Kidney (tissue), 14 donors: ENCODE measurements around the gene WASF2. TPM values are rescaled to one million over a fixed set of nuclear protein-coding genes. Genes with fewer than 3 reads are reported as not detected.
"Not testable (repeated sequence)": the region's sequence is repeated elsewhere in the genome, so short reads cannot be mapped to it uniquely, and the experiment has no call there.

Source experiments
- DNase-seq, 5 donors: peaks; one replicate each; pipeline ENCODE4 v3.0.0-alpha.2; 2013 to 2020
- FAIRE-seq: peaks from 2 replicates; lab custom pipeline; 2012; peaks lifted over from hg19 to GRCh38; lab: Jason Lieb, UNC
- H3K27ac ChIP-seq, 2 donors: one replicate each; pipeline ENCODE4 v1.7.0; 2013; ENCODE audit warnings: low read depth in 2 of 2, low read length in 2 of 2, inconsistent platforms in 1 of 2
- H3K27me3 ChIP-seq: one replicate; pipeline ENCODE4 v1.7.1; 2013; ENCODE audit warnings: low read length, inconsistent platforms; ENCODE audit not compliant: control insufficient read depth, insufficient read depth
- H3K36me3 ChIP-seq, 3 donors: one replicate each; pipeline versions ENCODE4 v1.7.0 to v1.7.1; 2013; ENCODE audit warnings: low read length in 3 of 3, control low read depth in 1 of 3, inconsistent platforms in 1 of 3; ENCODE audit not compliant: insufficient read depth in 3 of 3, control insufficient read depth in 2 of 3
- H3K4me1 ChIP-seq, 3 donors: one replicate each; pipeline versions ENCODE4 v1.7.0 to v1.7.1; 2013; ENCODE audit warnings: low read length in 3 of 3, inconsistent platforms in 1 of 3, low read depth in 1 of 3; ENCODE audit not compliant: control insufficient read depth in 2 of 3, insufficient read depth in 2 of 3
- H3K4me3 ChIP-seq, 3 donors: one replicate each; pipeline versions ENCODE4 v1.7.0 to v1.8.1; 2013; ENCODE audit warnings: low read length in 3 of 3, control low read depth in 1 of 3, inconsistent platforms in 1 of 3
- H3K9ac ChIP-seq, 3 donors: one replicate each; pipeline versions ENCODE4 v1.7.0 to v1.7.1; 2013; ENCODE audit warnings: low read length in 3 of 3, control low read depth in 1 of 3, inconsistent platforms in 1 of 3
- H3K9me3 ChIP-seq, 3 donors: one replicate each; pipeline versions ENCODE4 v1.7.0 to v1.7.1; 2013; ENCODE audit warnings: low read length in 3 of 3, control low read depth in 1 of 3, inconsistent platforms in 1 of 3; ENCODE audit not compliant: control insufficient read depth in 2 of 3, insufficient read depth in 1 of 3
- intact Hi-C: fragments of 100-400 bp; cut with DNase I; formaldehyde crosslinking; loops from one replicate; pipeline ENCODE4 v1.11.1; 2022
- polyA plus RNA-seq: library from polyadenylated mRNA; stranded (reverse); fragments of 350-450 nt; fragmentation: Illumina TruSeq; extraction: RNeasy Lipid Tissue Mini Kit (QIAGEN cat#74804); gene quantifications from one replicate; pipeline ENCODE4 v1.2.3, GENCODE V29; 2014; ENCODE audit warnings: low read depth, low replicate concordance; ENCODE audit not compliant: insufficient read depth
- total RNA-seq: library from RNA; stranded (reverse); fragmentation: NEBNext Ultra II Directional; extraction: Animal tissue kit (Norgen Biotek cat#: 25700); gene quantifications from one replicate; pipeline ENCODE4 v1.2.1, GENCODE V29; 2021
- TF ChIP-seq, protein P1 (sequence below): IDR thresholded peaks from 3 replicates; pipeline ENCODE4 v1.5.1; 2012; ENCODE audit warnings: mild to moderate bottlenecking, moderate library complexity, borderline replicate concordance; ENCODE audit not compliant: insufficient read depth; ENCODE audit errors: extremely low read depth
- donor health status: control.
- donor health status: control.
- donor health status: control.
- donor health status: control.
- donor health status: control.
- donor health status: DM: yes; HTN: yes; CAD: no.
- donor health status: Normal renal cell carcinoma (clear cell type).

The WASF2 gene
- total and polyA plus RNA-seq, 2 donors from 2014 or later = 23.9 to 159 TPM

DNA sequence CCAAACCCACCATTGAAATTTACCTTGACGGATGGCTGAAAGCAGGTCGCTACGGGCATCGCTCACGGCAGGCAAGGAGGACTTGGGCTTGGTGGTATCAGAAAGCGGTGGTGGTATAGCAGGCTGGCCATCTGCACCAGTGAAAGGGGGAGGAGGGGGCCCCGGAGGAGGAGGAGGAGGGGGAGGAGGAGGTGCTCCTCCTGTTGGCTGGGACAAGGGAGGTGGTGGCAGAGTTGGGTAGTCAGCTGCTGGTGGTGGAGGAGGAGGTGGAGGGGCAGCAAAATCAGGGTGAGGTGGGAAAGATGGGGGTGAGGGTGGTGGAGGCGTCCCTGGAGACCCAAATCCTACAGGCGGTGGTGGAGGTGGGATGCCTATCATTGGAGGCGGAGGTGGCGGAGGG is 80.3 kb downstream of the WASF2 start:
- Histone ChIP-seq H3K27me3 (no peaks in the 10 kb centered on the region), H3K4me3 (no peak overlapping the region), H3K27ac (no peak overlapping the region), H3K9me3 (no peaks in the 10 kb centered on the region), H3K36me3 (peaks cover 17 to 58% (median 52%) of the 10 kb centered on the region in 3 donors), H3K4me1 (peaks cover 0 to 7% (median 0%) of the 10 kb centered on the region in 3 donors), H3K9ac (no peak overlapping the region)
- intact Hi-C loops = loop anchor here (10.0 kb wide), 1 partner anchor 205 kb away; no protein-coding TSS in a partner anchor
- FAIRE-seq (no peak), DNase-seq (no peak)
- TF ChIP-seq, protein P1, sequence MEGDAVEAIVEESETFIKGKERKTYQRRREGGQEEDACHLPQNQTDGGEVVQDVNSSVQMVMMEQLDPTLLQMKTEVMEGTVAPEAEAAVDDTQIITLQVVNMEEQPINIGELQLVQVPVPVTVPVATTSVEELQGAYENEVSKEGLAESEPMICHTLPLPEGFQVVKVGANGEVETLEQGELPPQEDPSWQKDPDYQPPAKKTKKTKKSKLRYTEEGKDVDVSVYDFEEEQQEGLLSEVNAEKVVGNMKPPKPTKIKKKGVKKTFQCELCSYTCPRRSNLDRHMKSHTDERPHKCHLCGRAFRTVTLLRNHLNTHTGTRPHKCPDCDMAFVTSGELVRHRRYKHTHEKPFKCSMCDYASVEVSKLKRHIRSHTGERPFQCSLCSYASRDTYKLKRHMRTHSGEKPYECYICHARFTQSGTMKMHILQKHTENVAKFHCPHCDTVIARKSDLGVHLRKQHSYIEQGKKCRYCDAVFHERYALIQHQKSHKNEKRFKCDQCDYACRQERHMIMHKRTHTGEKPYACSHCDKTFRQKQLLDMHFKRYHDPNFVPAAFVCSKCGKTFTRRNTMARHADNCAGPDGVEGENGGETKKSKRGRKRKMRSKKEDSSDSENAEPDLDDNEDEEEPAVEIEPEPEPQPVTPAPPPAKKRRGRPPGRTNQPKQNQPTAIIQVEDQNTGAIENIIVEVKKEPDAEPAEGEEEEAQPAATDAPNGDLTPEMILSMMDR = no peak

DNA sequence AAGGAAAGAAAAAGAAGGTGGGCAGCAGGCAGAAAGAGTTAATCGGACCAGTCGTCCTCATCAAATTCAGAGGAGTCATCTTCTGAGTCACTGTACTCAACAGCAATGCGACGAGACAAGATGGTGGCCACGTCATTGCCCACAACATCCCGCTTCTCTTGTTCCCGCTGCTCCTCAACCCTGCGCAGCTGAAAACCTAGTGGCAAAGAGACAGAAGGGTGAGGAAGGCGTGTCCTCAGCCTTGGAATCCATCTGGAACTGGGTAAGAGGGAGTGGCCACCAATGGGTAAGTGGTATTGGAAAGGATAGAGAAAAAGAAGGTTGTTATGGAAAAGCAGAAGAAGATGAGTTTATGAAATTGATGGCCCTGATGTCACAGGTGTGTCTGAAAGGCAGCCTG is 81.8 kb downstream of the WASF2 start:
- no peaks in the 10 kb centered on the region for H3K27me3 ChIP-seq
- no peaks in the 10 kb centered on the region for H3K9me3 ChIP-seq
- peaks cover 14 to 43% (median 39%) of the 10 kb centered on the region in 3 donors for H3K36me3 ChIP-seq
- no peak overlapping the region for H3K27ac ChIP-seq
- no peak for DNase-seq
- H3K4me3 ChIP-seq = no peak overlapping the region
- H3K4me1 ChIP-seq = peaks cover 0 to 12% (median 2%) of the 10 kb centered on the region in 3 donors
- TF ChIP-seq, protein P1 = no peak
- H3K9ac ChIP-seq = no peak overlapping the region
- no peak for FAIRE-seq
- intact Hi-C loops = no loop called here

DNA sequence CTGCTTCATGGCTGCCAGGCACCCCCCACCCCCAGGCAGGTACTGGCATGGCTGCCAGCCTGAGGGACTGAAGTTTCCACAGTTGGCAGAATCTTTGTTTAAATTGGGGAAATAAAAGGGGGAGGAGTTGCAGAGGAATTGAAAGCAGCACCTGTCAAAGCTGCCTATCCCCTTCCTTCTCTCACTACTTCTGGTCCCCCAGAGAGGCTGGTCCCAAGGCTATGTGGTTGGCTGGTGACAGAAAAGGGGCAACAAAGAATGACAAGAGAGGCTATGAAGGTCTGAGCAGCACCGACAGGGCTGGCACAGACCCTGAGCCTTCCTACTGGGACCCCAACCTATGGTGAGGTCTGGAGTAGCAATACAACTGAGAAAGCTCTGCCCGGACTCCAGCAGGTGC is 83.2 kb downstream of the WASF2 start:
- H3K27me3 ChIP-seq, H3K4me3 ChIP-seq, H3K9ac ChIP-seq, FAIRE-seq, H3K9me3 ChIP-seq, H3K27ac ChIP-seq, intact Hi-C loops, DNase-seq: not testable (repeated sequence)
- Histone ChIP-seq H3K4me1 (peaks cover 6 to 19% (median 7%) of the 10 kb centered on the region in 3 donors), H3K36me3 (peaks cover 3 to 30% (median 28%) of the 10 kb centered on the region in 3 donors)

DNA sequence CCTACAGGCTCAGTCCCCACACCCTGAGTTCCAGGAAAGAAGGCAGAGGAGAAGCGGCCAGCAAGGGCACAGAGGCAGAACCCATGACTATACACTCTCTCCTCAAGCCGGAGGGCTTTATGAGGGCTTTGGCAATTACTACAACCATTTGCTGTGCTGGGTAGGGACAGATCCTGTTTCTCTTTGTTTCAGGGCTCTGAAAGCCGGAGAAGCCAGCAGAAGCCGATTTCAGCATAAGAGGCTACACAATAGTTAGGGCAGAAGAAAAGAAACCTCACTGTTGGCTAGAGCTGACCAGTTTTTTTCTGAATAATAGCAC is 83.6 kb downstream of the WASF2 start:
- DNase-seq (peak in 2 of 5 donors; percentile 44 to 51), FAIRE-seq (no peak)
- no peaks in the 10 kb centered on the region for H3K9me3 ChIP-seq
- no peak overlapping the region for H3K4me3 ChIP-seq
- H3K36me3 ChIP-seq = peaks cover 3 to 29% (median 26%) of the 10 kb centered on the region in 3 donors
- peak overlapping the region; percentile 29 to 66 for H3K27ac ChIP-seq
- no peaks in the 10 kb centered on the region for H3K27me3 ChIP-seq
- TF ChIP-seq, protein P1 = no peak
- peak overlapping the region in 1 of 3 donors; percentile 44 for H3K9ac ChIP-seq
- intact Hi-C loops = no loop called here
- peaks cover 6 to 19% (median 7%) of the 10 kb centered on the region in 3 donors for H3K4me1 ChIP-seq

DNA sequence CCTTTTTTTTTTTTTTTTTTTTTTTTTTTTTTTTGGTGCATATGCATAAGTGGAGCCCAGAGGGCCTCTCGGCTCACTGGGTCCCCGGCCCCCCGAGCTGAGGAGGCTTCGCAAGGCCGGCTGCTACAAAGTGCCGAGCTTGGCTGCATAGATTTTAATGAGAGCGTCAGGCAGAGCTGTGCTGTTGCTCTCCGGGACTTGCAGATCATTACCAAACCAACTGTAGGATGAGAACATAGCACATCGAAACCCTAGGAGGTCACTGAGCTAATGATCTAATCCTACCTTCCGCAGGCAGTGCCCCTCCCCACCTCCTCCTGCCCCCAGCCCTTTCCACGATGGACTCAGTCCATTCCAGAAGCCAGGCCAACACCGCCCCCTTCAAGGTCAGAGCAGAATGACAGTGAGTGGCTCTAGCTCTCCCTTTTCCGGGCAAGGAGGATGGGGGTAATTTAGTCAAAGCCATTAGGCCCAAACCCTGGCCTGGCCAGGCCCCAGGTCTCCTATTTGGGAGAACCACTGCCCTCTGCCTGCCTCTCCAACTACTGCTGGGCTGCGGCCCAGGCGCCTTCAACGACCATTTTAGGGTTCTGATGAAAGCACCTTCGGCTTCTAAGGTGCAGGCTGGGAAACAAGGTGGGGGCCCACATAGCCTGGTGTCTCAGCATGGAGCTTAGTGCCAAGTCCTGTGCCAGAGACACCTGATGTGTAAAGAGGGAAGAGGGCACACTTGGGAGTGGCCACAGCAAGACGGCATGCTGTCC is 84.2 kb downstream of the WASF2 start:
- DNase-seq = peak in 1 of 5 donors; percentile 36
- FAIRE-seq, intact Hi-C loops, H3K4me3 ChIP-seq, H3K27me3 ChIP-seq, H3K9me3 ChIP-seq: not testable (repeated sequence)
- Histone ChIP-seq H3K4me1 (peaks cover 6 to 19% (median 7%) of the 10 kb centered on the region in 3 donors), H3K27ac (peak overlapping the region; percentile 29 to 66), H3K36me3 (peaks cover 3 to 23% (median 21%) of the 10 kb centered on the region in 3 donors), H3K9ac (peak overlapping the region in 1 of 3 donors; percentile 44)
